Fibroblast of mammary gland (primary cell): Measurements from ENCODE around the gene MMP2.
A peak's percentile ranks its signal among the peaks of the same experiment; 100 is the strongest.

ENCODE experiments used
- DNase-seq: peaks from one replicate; pipeline ENCODE4 v3.0.0-alpha.2; 2010; ENCODE audit warnings: low read depth
- H3K4me3 ChIP-seq: 2 replicates; pipeline ENCODE4 v1.5.1; 2011; ENCODE audit warnings: low read depth, mild to moderate bottlenecking, low read length, moderate library complexity; ENCODE audit not compliant: control insufficient read depth
- CTCF ChIP-seq: conservative IDR thresholded peaks from 2 replicates; pipeline ENCODE4 v1.5.1; 2011; ENCODE audit warnings: low read depth, low read length, inconsistent platforms; ENCODE audit not compliant: control insufficient read depth, insufficient read depth

Gene MMP2

DNA sequence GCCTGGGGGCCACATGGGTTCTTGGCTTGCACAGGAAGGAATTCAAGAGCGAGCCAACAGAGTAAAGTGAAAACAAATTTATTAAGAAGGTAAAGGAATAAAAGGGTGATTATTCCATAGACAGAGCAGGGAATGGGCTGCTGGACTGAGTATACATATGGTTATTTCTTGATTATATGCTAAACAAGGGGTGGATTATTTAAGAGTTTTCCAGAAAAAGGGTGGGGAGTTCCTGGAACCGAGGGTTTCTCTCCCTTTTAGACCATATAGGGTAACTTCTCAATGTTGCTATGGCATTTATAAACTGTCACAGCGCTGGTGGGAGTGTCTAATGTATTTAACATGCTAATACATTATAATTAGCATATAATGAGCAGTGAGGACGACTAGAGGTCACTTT is 2.0 kb downstream of the MMP2 start:
- H3K4me3 ChIP-seq: peak overlapping the region; percentile 92
- no peak for TF ChIP-seq CTCF
- no peak for DNase-seq

DNA sequence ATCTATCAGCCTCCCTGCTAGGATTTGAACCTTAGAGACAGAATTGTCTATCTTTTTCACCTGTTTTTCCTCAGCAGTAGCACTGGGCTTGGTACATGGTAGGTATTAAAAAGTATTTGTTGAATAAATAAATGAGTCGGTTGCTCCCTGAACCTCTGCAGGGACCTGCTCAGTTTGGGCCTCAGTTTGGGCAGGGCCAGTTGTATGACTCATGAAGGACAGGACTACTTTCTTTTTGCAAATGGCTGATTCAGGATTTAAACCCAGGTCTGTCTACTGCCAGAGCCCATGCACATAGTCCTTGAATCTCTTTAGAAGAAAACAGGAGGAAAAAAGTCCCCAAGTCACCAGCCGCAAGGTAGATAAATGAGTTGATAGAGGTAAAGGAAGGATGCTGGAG is 3.1 kb downstream of the MMP2 start:
- DNase-seq: peak; percentile 67
- no peak for TF ChIP-seq CTCF
- H3K4me3 ChIP-seq: no peak overlapping the region

DNA sequence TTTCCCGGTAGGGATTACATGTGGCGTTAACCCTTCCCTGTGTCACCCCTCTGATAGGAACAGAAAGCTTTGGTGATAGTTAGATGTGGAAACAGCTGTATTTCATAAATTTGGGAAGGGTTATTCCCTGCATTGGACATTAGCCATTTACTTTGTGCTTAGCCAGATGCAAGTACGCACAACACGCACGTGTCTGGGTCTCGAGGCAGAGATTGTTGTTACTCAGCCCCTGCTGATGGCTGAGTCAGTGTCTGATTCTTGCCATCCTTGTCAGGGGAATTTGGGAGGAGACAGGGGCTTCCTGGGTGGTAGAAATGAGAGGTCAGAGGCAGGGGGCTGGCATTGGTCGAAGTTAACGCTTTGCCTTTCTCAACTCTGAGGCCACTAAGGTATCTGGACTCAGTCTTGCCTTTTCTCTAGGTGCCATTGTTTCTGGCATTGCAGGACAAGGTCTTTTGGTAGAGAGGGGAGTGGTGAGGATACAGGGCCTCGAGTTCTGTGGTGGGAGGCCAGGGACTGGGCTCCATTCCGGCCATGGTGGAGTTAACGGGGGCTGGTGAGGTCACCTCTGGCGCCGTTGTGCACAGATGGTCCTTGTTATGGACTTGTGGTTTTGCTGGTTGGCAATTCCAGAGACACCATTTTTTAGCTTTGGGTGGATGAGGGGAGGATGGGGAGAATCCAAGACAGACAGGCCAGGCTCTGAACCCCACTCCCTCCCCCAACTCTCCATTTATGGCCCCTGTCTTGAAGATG is 8.2 kb downstream of the MMP2 start:
- no peak overlapping the region for H3K4me3 ChIP-seq
- DNase-seq: peak; percentile 100
- TF ChIP-seq CTCF: no peak

DNA sequence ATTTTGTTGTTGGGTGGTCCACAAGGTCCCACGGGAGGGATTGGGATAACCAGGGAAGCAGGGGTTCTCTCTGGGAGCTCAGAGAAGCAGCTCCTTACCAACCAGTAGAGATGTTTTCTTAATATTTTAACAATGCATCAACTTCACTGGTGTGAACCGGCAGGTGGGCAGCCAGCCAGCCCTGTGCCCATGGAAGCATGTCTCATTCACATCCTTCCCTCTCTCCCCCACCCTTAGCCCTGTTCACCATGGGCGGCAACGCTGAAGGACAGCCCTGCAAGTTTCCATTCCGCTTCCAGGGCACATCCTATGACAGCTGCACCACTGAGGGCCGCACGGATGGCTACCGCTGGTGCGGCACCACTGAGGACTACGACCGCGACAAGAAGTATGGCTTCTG is 9.3 kb downstream of the MMP2 start:
- no peak overlapping the region for H3K4me3 ChIP-seq
- no peak for DNase-seq
- TF ChIP-seq CTCF: no peak

- no peak for DNase-seq
- H3K4me3 ChIP-seq: no peak overlapping the region
- no peak for TF ChIP-seq CTCF
Observed at GRCh38 chr16:55489119-55489955, 10.3 kb downstream of the MMP2 start.

- no peak for DNase-seq
- no peak overlapping the region for H3K4me3 ChIP-seq
- TF ChIP-seq CTCF: no peak
Observed at GRCh38 chr16:55489956-55490265, 10.9 kb downstream of the MMP2 start.
